ENCODE data around the gene CALML5.

DNA sequence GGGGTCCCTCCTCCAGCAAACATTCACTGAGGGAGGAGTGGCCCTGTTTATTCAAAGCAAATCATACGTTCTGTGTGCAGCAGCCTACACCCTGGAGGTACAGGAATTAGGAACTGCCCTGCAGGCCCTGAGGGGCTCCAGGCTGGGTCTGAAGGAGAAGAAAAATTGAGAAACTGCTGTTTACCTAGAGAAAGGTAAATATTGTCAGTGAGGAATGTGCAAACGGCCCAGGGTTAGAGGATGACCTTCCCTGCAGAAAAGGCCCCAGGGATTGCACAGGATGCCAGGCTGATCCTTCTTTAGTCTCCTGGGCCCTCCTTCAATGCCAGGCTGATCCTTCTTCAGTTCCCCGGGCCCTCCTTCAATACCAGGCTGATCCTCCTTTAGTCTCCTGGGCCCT lies 5.7 kb downstream of the CALML5 start:
- TF ChIP-seq, protein P1, sequence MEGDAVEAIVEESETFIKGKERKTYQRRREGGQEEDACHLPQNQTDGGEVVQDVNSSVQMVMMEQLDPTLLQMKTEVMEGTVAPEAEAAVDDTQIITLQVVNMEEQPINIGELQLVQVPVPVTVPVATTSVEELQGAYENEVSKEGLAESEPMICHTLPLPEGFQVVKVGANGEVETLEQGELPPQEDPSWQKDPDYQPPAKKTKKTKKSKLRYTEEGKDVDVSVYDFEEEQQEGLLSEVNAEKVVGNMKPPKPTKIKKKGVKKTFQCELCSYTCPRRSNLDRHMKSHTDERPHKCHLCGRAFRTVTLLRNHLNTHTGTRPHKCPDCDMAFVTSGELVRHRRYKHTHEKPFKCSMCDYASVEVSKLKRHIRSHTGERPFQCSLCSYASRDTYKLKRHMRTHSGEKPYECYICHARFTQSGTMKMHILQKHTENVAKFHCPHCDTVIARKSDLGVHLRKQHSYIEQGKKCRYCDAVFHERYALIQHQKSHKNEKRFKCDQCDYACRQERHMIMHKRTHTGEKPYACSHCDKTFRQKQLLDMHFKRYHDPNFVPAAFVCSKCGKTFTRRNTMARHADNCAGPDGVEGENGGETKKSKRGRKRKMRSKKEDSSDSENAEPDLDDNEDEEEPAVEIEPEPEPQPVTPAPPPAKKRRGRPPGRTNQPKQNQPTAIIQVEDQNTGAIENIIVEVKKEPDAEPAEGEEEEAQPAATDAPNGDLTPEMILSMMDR (IDR thresholded peaks at IDR 0.05): no peak
- TF ChIP-seq POLR2A (IDR thresholded peaks at IDR 0.05): no peak

Measured in thyroid gland (tissue), 4 donors.